Measurements from ENCODE around the gene TSPYL4.

GRCh38 chr6:116205281-116205680 is 48.6 kb downstream of the TSPYL4 start:
- no peak for TF ChIP-seq POLR2A (IDR thresholded peaks at IDR 0.05; ENCODE audit: low read depth, low read length)
- TF ChIP-seq POLR2AphosphoS5 (IDR thresholded peaks at IDR 0.05; ENCODE audit: low read depth, low read length): no peak
- no peak for TF ChIP-seq TAF1 (IDR thresholded peaks at IDR 0.05; ENCODE audit: borderline replicate concordance, low read depth, low read length)
